B cell (primary cell): ENCODE results near the gene AIMP1. TPM values are rescaled to one million over a fixed set of nuclear protein-coding genes. Genes with fewer than 3 reads are reported as not detected.
"Not testable (repeated sequence)": the region's sequence is repeated elsewhere in the genome, so short reads cannot be mapped to it uniquely, and the experiment has no call there.

ENCODE experiments used
- ATAC-seq: fragments of 200-7000 bp; cut with Tn5 transposase; one replicate; pipeline ENCODE4 v1.10.0; 2021; ENCODE audit warnings: low read depth, mild to moderate bottlenecking, moderate number of reproducible peaks, moderate library complexity
- CTCF ChIA-PET: fragments of 350-600 bp; sonication (Branson Sonifier 250); formaldehyde crosslinking; loops from one replicate; lab custom pipeline; 2021; ENCODE audit warnings: antibody characterized with exemption, inconsistent platforms; lab: Charles Lee
- POLR2A ChIA-PET: fragments of 350-600 bp; sonication (Branson Sonifier 250); formaldehyde crosslinking; loops from one replicate; lab custom pipeline; 2021; ENCODE audit warnings: antibody characterized with exemption; lab: Charles Lee
- DNase-seq: peaks from one replicate; pipeline ENCODE4 v3.0.0; 2013
- H2AFZ ChIP-seq: 2 replicates; pipeline ENCODE4 v1.6.1; 2012; ENCODE audit warnings: mild to moderate bottlenecking, low read depth, low read length; ENCODE audit not compliant: insufficient read depth, poor library complexity, severe bottlenecking
- H3K27ac ChIP-seq, 2 donors: 1 replicate in 1 of 2; 2 replicates in 1 of 2; pipeline ENCODE4 v1.5.1; 2012 to 2013; ENCODE audit warnings: low read length in 2 of 2, mild to moderate bottlenecking in 2 of 2, moderate library complexity in 1 of 2
- H3K27me3 ChIP-seq, 4 experiments: fragments of 200-600 bp in 1 of 4; sonication (generic) in 1 of 4; replicated peaks in 1 of 4; 1 replicate in 2 of 4; 2 replicates in 2 of 4; pipeline versions ENCODE4 v1.6.1 to v1.7.0; 2013 to 2016; ENCODE audit warnings: low read length in 3 of 4, mild to moderate bottlenecking in 2 of 4, mixed read lengths in 1 of 4, moderate library complexity in 1 of 4; ENCODE audit not compliant: insufficient read depth in 4 of 4, control insufficient read depth in 3 of 4; ENCODE audit errors: control extremely low read depth in 1 of 4
- H3K36me3 ChIP-seq, 2 experiments: replicated peaks in 1 of 2; 1 replicate in 1 of 2; 2 replicates in 1 of 2; pipeline versions ENCODE4 v1.6.1 to v1.7.1; 2013; ENCODE audit warnings: low read length in 1 of 2; ENCODE audit not compliant: insufficient read depth in 2 of 2, control insufficient read depth in 1 of 2; ENCODE audit errors: control extremely low read depth in 1 of 2, extremely low read depth in 1 of 2
- H3K4me1 ChIP-seq, 2 donors: fragments of 200-600 bp in 1 of 2; sonication (generic) in 1 of 2; 1 replicate in 1 of 2; 2 replicates in 1 of 2; pipeline versions ENCODE4 v1.5.1 to v1.6.1; 2013 to 2017; ENCODE audit warnings: low read length in 2 of 2; ENCODE audit not compliant: control insufficient read depth in 2 of 2, insufficient read depth in 2 of 2
- H3K4me2 ChIP-seq: replicated peaks from 2 replicates; pipeline ENCODE3; 2012; ENCODE audit warnings: mild to moderate bottlenecking, low read depth, low read length; ENCODE audit not compliant: poor library complexity, severe bottlenecking
- H3K4me3 ChIP-seq, 5 experiments: fragments of 200-600 bp in 1 of 5; sonication (generic) in 1 of 5; 1 replicate in 3 of 5; 2 replicates in 2 of 5; pipeline versions ENCODE4 v1.5.1 to v1.7.0; 2011 to 2016; ENCODE audit warnings: low read length in 4 of 5, mild to moderate bottlenecking in 4 of 5, low read depth in 2 of 5, control low read depth in 1 of 5, moderate library complexity in 1 of 5; ENCODE audit not compliant: insufficient read depth in 1 of 5; ENCODE audit errors: control extremely low read depth in 1 of 5, extremely low read depth in 1 of 5
- H3K79me2 ChIP-seq: fragments of 200-600 bp; sonication (generic); one replicate; pipeline ENCODE4 v1.6.0; 2016; ENCODE audit warnings: low read length; ENCODE audit not compliant: control insufficient read depth, insufficient read depth
- H3K9ac ChIP-seq: fragments of 200-600 bp; sonication (generic); 2 replicates; pipeline ENCODE4 v1.6.1; 2017; ENCODE audit warnings: mild to moderate bottlenecking, low read length, moderate library complexity
- H3K9me3 ChIP-seq, 3 donors: one replicate each; pipeline versions ENCODE4 v1.6.1 to v1.7.1; 2013; ENCODE audit warnings: low read length in 2 of 3; ENCODE audit not compliant: control insufficient read depth in 2 of 3, insufficient read depth in 1 of 3; ENCODE audit errors: control extremely low read depth in 1 of 3
- H4K20me1 ChIP-seq: 2 replicates; pipeline ENCODE4 v1.6.0; 2012; ENCODE audit warnings: mild to moderate bottlenecking, low read length; ENCODE audit not compliant: insufficient read depth, control insufficient read depth, poor library complexity, severe bottlenecking
- H3K27ac Mint-ChIP-seq: one replicate; pipeline ENCODE4 v1.8.0; 2021; ENCODE audit warnings: mixed read lengths
- H3K27me3 Mint-ChIP-seq: one replicate; pipeline ENCODE4 v1.8.0; 2021; ENCODE audit warnings: mixed read lengths
- H3K4me1 Mint-ChIP-seq: one replicate; pipeline ENCODE4 v1.8.0; 2021; ENCODE audit warnings: mixed read lengths
- H3K4me3 Mint-ChIP-seq: one replicate; pipeline ENCODE4 v1.8.0; 2021; ENCODE audit warnings: mixed read lengths
- H3K9me3 Mint-ChIP-seq: one replicate; pipeline ENCODE4 v1.8.0; 2022; ENCODE audit warnings: mixed read lengths; ENCODE audit not compliant: insufficient read depth
- CTCF ChIP-seq: fragments of 200-600 bp; IDR thresholded peaks from one replicate; pipeline ENCODE4 v1.8.0; 2022; ENCODE audit warnings: antibody characterized with exemption, mild to moderate bottlenecking
- EZH2 ChIP-seq: IDR thresholded peaks from 2 replicates; pipeline ENCODE4 v1.6.1; 2012; ENCODE audit warnings: borderline replicate concordance, low read depth, mild to moderate bottlenecking, moderate library complexity, low read length; ENCODE audit not compliant: insufficient read depth, poor library complexity, severe bottlenecking
- WGBS: methylation state at CpG from one replicate; pipeline ENCODE4 v1.1.5; 2013; ENCODE audit warnings: missing lambda C conversion rate; ENCODE audit not compliant: insufficient coverage; 5-methylcytosine and 5-hydroxymethylcytosine counted together
- intact Hi-C: fragments of 100-400 bp; cut with micrococcal nuclease; formaldehyde crosslinking; loops from one replicate; pipeline ENCODE4 v1.10.0; 2022
- polyA plus RNA-seq: library from polyadenylated mRNA; depleted of rRNA; stranded (reverse); fragments of >200 nt; gene quantifications from 2 replicates; pipeline ENCODE4 v1.2.3, GENCODE V29; 2012
- total RNA-seq, 2 donors: library from RNA; stranded (reverse); fragments of 120-200 nt in 1 of 2; gene quantifications; 1 replicate in 1 of 2; 2 replicates in 1 of 2; pipeline versions ENCODE4 v1.2.3 to v1.2.4, GENCODE V29; 2013 to 2022

The AIMP1 gene
- total and polyA plus RNA-seq, 2 donors (not counting 1 experiment from before 2014, with no cell fraction given), result 12.0 to 49.7 TPM

- H4K20me1 ChIP-seq, H3K9me3 Mint-ChIP-seq, ATAC-seq, H3K27me3 Mint-ChIP-seq, intact Hi-C loops, CTCF ChIA-PET, H3K4me1 Mint-ChIP-seq, H2AFZ ChIP-seq, H3K27ac Mint-ChIP-seq, H3K4me2 ChIP-seq, POLR2A ChIA-PET, DNase-seq, H3K9ac ChIP-seq, H3K27me3 ChIP-seq, H3K9me3 ChIP-seq, H3K4me3 ChIP-seq, H3K27ac ChIP-seq, H3K4me3 Mint-ChIP-seq: not testable (repeated sequence)
- H3K36me3 ChIP-seq, result peaks cover 0 to 13% of the 10 kb centered on the region in 2 experiments
- H3K4me1 ChIP-seq, result peaks cover 12 to 13% of the 10 kb centered on the region in 2 donors
- 100% methylated on average over 1 of the region's 6 CpGs for WGBS
- peaks cover 51% of the 10 kb centered on the region for H3K79me2 ChIP-seq
These were observed 5.5 kb downstream of the AIMP1 start for GRCh38 chr4:106321814-106322213.

GRCh38 chr4:106323119-106323518 lies 6.8 kb downstream of the AIMP1 start:
- no peak overlapping the region for H3K4me3 ChIP-seq
- intact Hi-C loops, result no loop called here
- no peak for ATAC-seq
- Mint-ChIP-seq H3K4me1 (peaks cover 9% of the 10 kb centered on the region), H3K27me3 (no peaks in the 10 kb centered on the region), H3K27ac (no peak overlapping the region), H3K9me3 (no peaks in the 10 kb centered on the region), H3K4me3 (no peak overlapping the region)
- ChIA-PET POLR2A (no interaction called here), CTCF (no interaction called here)
- no peak overlapping the region for H3K27ac ChIP-seq
- no peak overlapping the region for H3K9ac ChIP-seq
- H2AFZ ChIP-seq, result no peak overlapping the region
- no peak for TF ChIP-seq EZH2
- no peak for TF ChIP-seq CTCF
- H3K79me2 ChIP-seq, result peaks cover 38% of the 10 kb centered on the region
- peaks cover 0 to 8% (median 0%) of the 10 kb centered on the region in 3 donors for H3K9me3 ChIP-seq
- peaks cover 0 to under 1% of the 10 kb centered on the region in 2 donors for H3K4me1 ChIP-seq
- no peaks in the 10 kb centered on the region for H4K20me1 ChIP-seq
- H3K36me3 ChIP-seq, result peaks cover 0 to 26% of the 10 kb centered on the region in 2 experiments
- no peak overlapping the region for H3K4me2 ChIP-seq
- no peaks in the 10 kb centered on the region for H3K27me3 ChIP-seq
- DNase-seq, result no peak
